22Rv1 (cell line): ENCODE results near the gene MSANTD2.
A peak's percentile ranks its signal among the peaks of the same experiment; 100 is the strongest.

ENCODE experiments used
- H3K27ac ChIP-seq: fragments of 450-650 bp; 2 replicates; pipeline ENCODE4 v1.5.1; 2017
- ZFX ChIP-seq: fragments of 450-650 bp; IDR thresholded peaks from 2 replicates; pipeline ENCODE4 v1.6.1; 2017; ENCODE audit warnings: antibody characterized with exemption, borderline replicate concordance
- TF ChIP-seq, protein P1 (sequence below): fragments of 450-650 bp; IDR thresholded peaks from 2 replicates; pipeline ENCODE4 v1.5.1; 2017; ENCODE audit warnings: mild to moderate bottlenecking

MSANTD2 gene

DNA sequence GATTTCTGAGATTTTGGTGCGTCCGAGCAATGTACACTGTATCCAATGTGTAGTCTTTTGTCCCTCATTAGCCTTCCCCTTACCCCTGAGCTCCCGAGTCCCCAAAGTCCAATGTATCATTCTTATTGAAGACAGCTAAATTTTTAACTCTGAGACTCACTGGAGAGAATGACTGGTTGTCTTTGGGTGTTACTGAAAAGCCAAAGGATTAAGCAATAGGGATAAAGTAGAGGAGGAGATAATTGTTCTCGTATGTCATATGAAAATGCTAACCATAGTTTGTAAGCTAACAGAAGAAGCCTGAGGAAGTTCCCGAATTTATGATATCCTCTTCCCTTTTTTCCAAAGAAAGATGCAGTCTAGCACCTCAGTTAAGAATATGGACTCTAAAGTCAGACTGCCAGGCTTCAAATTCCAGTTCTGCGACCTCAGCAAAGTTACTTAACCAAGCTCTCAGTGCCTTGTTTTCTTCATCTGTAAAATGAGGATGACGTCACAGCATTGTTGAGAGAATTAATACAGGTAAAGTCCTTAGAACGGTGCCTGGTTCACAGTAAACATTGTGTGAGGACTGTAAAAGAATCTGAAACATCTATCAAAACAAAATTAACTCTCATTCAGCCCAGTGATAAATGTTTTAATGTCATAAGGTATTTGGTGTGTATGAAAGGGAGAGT lies 1.6 kb upstream of the MSANTD2 start:
- no peak overlapping the region for H3K27ac ChIP-seq
- no peak for TF ChIP-seq ZFX
- TF ChIP-seq, protein P1, sequence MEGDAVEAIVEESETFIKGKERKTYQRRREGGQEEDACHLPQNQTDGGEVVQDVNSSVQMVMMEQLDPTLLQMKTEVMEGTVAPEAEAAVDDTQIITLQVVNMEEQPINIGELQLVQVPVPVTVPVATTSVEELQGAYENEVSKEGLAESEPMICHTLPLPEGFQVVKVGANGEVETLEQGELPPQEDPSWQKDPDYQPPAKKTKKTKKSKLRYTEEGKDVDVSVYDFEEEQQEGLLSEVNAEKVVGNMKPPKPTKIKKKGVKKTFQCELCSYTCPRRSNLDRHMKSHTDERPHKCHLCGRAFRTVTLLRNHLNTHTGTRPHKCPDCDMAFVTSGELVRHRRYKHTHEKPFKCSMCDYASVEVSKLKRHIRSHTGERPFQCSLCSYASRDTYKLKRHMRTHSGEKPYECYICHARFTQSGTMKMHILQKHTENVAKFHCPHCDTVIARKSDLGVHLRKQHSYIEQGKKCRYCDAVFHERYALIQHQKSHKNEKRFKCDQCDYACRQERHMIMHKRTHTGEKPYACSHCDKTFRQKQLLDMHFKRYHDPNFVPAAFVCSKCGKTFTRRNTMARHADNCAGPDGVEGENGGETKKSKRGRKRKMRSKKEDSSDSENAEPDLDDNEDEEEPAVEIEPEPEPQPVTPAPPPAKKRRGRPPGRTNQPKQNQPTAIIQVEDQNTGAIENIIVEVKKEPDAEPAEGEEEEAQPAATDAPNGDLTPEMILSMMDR, result no peak

- H3K27ac ChIP-seq, result peak overlapping the region; percentile 70
Measured at GRCh38 chr11:124801014-124801413, 808 bp upstream of the MSANTD2 start.

DNA sequence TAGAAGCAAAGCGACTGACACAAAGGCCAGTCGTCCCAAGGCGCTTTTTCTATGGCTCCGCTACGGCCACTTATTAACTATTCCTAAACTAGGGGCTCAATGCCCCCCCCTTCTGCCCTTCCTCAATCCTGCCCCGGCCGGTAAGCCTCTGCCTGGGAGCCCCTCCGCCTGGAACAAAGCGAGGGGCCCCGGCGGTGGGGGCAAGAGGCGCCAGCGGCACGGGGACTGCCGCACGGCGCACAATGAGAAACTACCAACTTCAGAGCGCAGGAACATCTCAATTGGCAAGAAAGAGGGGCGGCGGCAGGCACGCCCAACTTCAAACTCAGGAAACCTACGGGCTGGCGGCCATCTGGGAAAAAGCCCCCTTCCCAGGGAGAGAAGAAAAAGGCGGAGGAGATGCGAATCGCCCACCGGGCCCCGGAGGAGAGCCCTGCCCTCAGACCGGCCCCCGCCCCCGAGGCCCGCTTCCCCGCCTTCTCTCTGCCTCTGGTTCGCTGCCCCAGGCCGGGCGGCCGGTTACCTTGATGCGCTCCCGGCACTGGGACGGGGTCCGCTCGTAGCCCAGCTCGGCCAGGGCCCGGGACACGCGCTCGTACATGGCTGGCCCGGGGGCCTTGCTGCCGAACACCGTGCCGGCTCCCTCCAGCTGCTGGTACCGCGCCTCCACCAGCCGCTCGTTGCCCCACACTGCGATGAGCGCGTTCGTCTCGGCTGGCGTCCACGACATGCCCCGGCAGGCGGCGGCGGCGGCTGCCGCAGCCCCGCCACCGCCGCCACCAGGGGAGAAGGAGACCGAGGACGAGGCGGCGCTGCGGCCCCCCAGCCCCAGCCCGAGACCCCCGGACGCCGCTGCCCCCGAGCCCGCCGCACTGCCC lies 619 bp downstream of the MSANTD2 start:
- TF ChIP-seq, protein P1, result no peak
- no peak for TF ChIP-seq ZFX
- H3K27ac ChIP-seq, result peak overlapping the region; percentile 70

More at GRCh38 chr11:124801014-124801413, 808 bp upstream of the MSANTD2 start:
- TF ChIP-seq, protein P1, result no peak
- no peak for TF ChIP-seq ZFX

DNA sequence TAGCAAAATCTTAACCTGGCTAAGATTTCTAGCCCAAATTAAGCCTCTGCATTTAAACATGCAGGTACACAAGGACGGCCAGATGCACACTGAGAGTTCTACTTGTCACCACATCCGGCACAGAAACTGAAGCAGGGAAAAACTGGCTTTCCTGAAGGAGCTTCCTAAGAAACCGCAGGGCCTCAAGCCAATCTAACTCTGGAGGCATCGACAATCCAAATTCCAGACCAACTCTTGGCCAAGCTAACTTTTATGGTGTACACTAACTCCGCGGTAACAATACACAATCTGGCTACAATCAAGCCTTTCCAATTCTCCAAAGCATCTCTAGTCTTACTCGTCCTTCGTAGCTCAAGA lies 1.2 kb downstream of the MSANTD2 start:
- no peak for TF ChIP-seq ZFX
- TF ChIP-seq, protein P1, result no peak
- H3K27ac ChIP-seq, result no peak overlapping the region

DNA sequence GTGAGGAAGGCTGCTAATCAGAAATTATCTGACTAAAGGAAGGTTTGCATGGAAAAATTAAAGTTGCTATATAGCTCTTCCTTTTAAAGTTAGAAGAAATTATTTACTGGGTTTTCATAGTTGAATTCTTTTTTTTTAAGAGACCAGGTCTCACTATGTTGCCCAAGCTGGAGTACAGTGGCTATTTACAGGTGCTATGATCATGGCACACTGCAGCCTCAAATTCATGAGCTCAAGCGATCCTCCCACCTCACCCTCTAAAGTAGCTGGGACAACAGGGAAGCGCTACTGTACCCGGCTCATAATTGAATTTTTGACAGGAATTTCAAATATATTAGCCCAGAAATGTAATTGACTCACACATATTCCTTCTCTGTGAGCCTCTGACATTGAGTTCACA lies 3.9 kb downstream of the MSANTD2 start:
- TF ChIP-seq, protein P1, result no peak
- no peak for TF ChIP-seq ZFX
- H3K27ac ChIP-seq, result no peak overlapping the region

- TF ChIP-seq, protein P1, result peak; percentile 86
- TF ChIP-seq ZFX, result no peak
- H3K27ac ChIP-seq, result no peak overlapping the region
Measured at GRCh38 chr11:124793466-124794278, 6.5 kb downstream of the MSANTD2 start.
